Measurements from ENCODE around the gene RAB5B.
"Not testable (repeated sequence)": the region's sequence is repeated elsewhere in the genome, so short reads cannot be mapped to it uniquely, and the experiment has no call there.

RAB5B gene

GRCh38 chr12:56029666-56030293 lies 55.9 kb downstream of the RAB5B start:
- Histone ChIP-seq H3K36me3 (ENCODE audit: control insufficient read depth, insufficient read depth, low read length) (peaks cover 29% of the 10 kb centered on the region), H3K4me3 (ENCODE audit: insufficient read depth, low read depth, low read length, poor library complexity, severe bottlenecking) (no peak overlapping the region), H3K9me3 (ENCODE audit: control insufficient read depth, low read length) (no peaks in the 10 kb centered on the region), H3K27ac (ENCODE audit: insufficient read depth, low read length, poor library complexity, severe bottlenecking) (no peak overlapping the region), H3K27me3 (replicated peaks; ENCODE audit: control insufficient read depth, insufficient read depth, low read length, poor library complexity, severe bottlenecking) (no peaks in the 10 kb centered on the region), H3K4me1 (ENCODE audit: control insufficient read depth, insufficient read depth, low read length, poor library complexity, severe bottlenecking) (no peaks in the 10 kb centered on the region)
- no peak for DNase-seq

GRCh38 chr12:56031987-56032386 lies 58.1 kb downstream of the RAB5B start:
- H3K36me3 ChIP-seq (ENCODE audit: control insufficient read depth, insufficient read depth, low read length), result peaks cover 28% of the 10 kb centered on the region
- DNase-seq, result no peak
- no peak overlapping the region for H3K27ac ChIP-seq (ENCODE audit: insufficient read depth, low read length, poor library complexity, severe bottlenecking)
- H3K4me1 ChIP-seq (ENCODE audit: control insufficient read depth, insufficient read depth, low read length, poor library complexity, severe bottlenecking), result no peaks in the 10 kb centered on the region
- no peaks in the 10 kb centered on the region for H3K9me3 ChIP-seq (ENCODE audit: control insufficient read depth, low read length)
- no peaks in the 10 kb centered on the region for H3K27me3 ChIP-seq (replicated peaks; ENCODE audit: control insufficient read depth, insufficient read depth, low read length, poor library complexity, severe bottlenecking)
- H3K4me3 ChIP-seq (ENCODE audit: insufficient read depth, low read depth, low read length, poor library complexity, severe bottlenecking), result no peak overlapping the region

- peak in 1 of 3 donors; percentile 11 for DNase-seq
- H3K36me3 ChIP-seq (ENCODE audit: control insufficient read depth, insufficient read depth, low read length), result peaks cover 18% of the 10 kb centered on the region
These were observed 60.9 kb downstream of the RAB5B start for GRCh38 chr12:56034586-56035332.

GRCh38 chr12:56037161-56037560 lies 63.3 kb downstream of the RAB5B start:
- peaks cover 16% of the 10 kb centered on the region for H3K36me3 ChIP-seq (ENCODE audit: control insufficient read depth, insufficient read depth, low read length)
- no peak overlapping the region for H3K27ac ChIP-seq (ENCODE audit: insufficient read depth, low read length, poor library complexity, severe bottlenecking)
- peaks cover 6% of the 10 kb centered on the region for H3K4me1 ChIP-seq (ENCODE audit: control insufficient read depth, insufficient read depth, low read length, poor library complexity, severe bottlenecking)

More at GRCh38 chr12:56034586-56035332, 60.9 kb downstream of the RAB5B start:
- no peaks in the 10 kb centered on the region for H3K4me1 ChIP-seq (ENCODE audit: control insufficient read depth, insufficient read depth, low read length, poor library complexity, severe bottlenecking)
- H3K9me3 ChIP-seq (ENCODE audit: control insufficient read depth, low read length), result no peaks in the 10 kb centered on the region
- H3K4me3 ChIP-seq (ENCODE audit: insufficient read depth, low read depth, low read length, poor library complexity, severe bottlenecking), result no peak overlapping the region
- H3K27ac ChIP-seq (ENCODE audit: insufficient read depth, low read length, poor library complexity, severe bottlenecking), result no peak overlapping the region
- no peaks in the 10 kb centered on the region for H3K27me3 ChIP-seq (replicated peaks; ENCODE audit: control insufficient read depth, insufficient read depth, low read length, poor library complexity, severe bottlenecking)

GRCh38 chr12:56038022-56038655 lies 64.3 kb downstream of the RAB5B start:
- DNase-seq, result no peak
- no peaks in the 10 kb centered on the region for H3K27me3 ChIP-seq (replicated peaks; ENCODE audit: control insufficient read depth, insufficient read depth, low read length, poor library complexity, severe bottlenecking)
- H3K27ac ChIP-seq (ENCODE audit: insufficient read depth, low read length, poor library complexity, severe bottlenecking), result no peak overlapping the region
- H3K4me3 ChIP-seq (ENCODE audit: insufficient read depth, low read depth, low read length, poor library complexity, severe bottlenecking), result no peak overlapping the region
- H3K9me3 ChIP-seq (ENCODE audit: control insufficient read depth, low read length), result no peaks in the 10 kb centered on the region
- peaks cover 12% of the 10 kb centered on the region for H3K4me1 ChIP-seq (ENCODE audit: control insufficient read depth, insufficient read depth, low read length, poor library complexity, severe bottlenecking)
- H3K36me3 ChIP-seq (ENCODE audit: control insufficient read depth, insufficient read depth, low read length), result peaks cover 7% of the 10 kb centered on the region

More at GRCh38 chr12:56037161-56037560, 63.3 kb downstream of the RAB5B start:
- no peak for DNase-seq
- no peaks in the 10 kb centered on the region for H3K9me3 ChIP-seq (ENCODE audit: control insufficient read depth, low read length)
- H3K27me3 ChIP-seq (replicated peaks; ENCODE audit: control insufficient read depth, insufficient read depth, low read length, poor library complexity, severe bottlenecking), result no peaks in the 10 kb centered on the region
- H3K4me3 ChIP-seq (ENCODE audit: insufficient read depth, low read depth, low read length, poor library complexity, severe bottlenecking), result no peak overlapping the region

GRCh38 chr12:56040151-56040550 lies 66.3 kb downstream of the RAB5B start:
- no peak for DNase-seq
- Histone ChIP-seq H3K4me3 (ENCODE audit: insufficient read depth, low read depth, low read length, poor library complexity, severe bottlenecking) (no peak overlapping the region), H3K27ac (ENCODE audit: insufficient read depth, low read length, poor library complexity, severe bottlenecking) (no peak overlapping the region), H3K36me3 (ENCODE audit: control insufficient read depth, insufficient read depth, low read length) (peaks cover 25% of the 10 kb centered on the region), H3K9me3 (ENCODE audit: control insufficient read depth, low read length) (no peaks in the 10 kb centered on the region), H3K4me1 (ENCODE audit: control insufficient read depth, insufficient read depth, low read length, poor library complexity, severe bottlenecking) (peaks cover 12% of the 10 kb centered on the region), H3K27me3 (replicated peaks; ENCODE audit: control insufficient read depth, insufficient read depth, low read length, poor library complexity, severe bottlenecking) (no peaks in the 10 kb centered on the region)

GRCh38 chr12:56040963-56041551 lies 67.2 kb downstream of the RAB5B start:
- Histone ChIP-seq H3K4me3 (ENCODE audit: insufficient read depth, low read depth, low read length, poor library complexity, severe bottlenecking) (peak overlapping the region; percentile 98), H3K36me3 (ENCODE audit: control insufficient read depth, insufficient read depth, low read length) (peaks cover 21% of the 10 kb centered on the region)

GRCh38 chr12:56041552-56042429 lies 67.9 kb downstream of the RAB5B start, which contains the start of gene RPS26:
Gene RPS26, plus strand, starts transcription at chr12:56041918. Its CDS starts 249 bp downstream, at chr12:56042167.
- H3K27ac ChIP-seq (ENCODE audit: insufficient read depth, low read length, poor library complexity, severe bottlenecking), result peak within 1 kb of the TSS; percentile 79
- peaks cover 19% of the 10 kb centered on the region for H3K36me3 ChIP-seq (ENCODE audit: control insufficient read depth, insufficient read depth, low read length)
- no peaks in the 10 kb centered on the region for H3K9me3 ChIP-seq (ENCODE audit: control insufficient read depth, low read length)
- no peaks in the 10 kb centered on the region for H3K27me3 ChIP-seq (replicated peaks; ENCODE audit: control insufficient read depth, insufficient read depth, low read length, poor library complexity, severe bottlenecking)
- peaks cover 12% of the 10 kb centered on the region for H3K4me1 ChIP-seq (ENCODE audit: control insufficient read depth, insufficient read depth, low read length, poor library complexity, severe bottlenecking)
- peak within 1 kb of the TSS; percentile 98 for H3K4me3 ChIP-seq (ENCODE audit: insufficient read depth, low read depth, low read length, poor library complexity, severe bottlenecking)
- peak; percentile 87 to 92 (median 89) for DNase-seq

More at GRCh38 chr12:56040963-56041551, 67.2 kb downstream of the RAB5B start:
- no peaks in the 10 kb centered on the region for H3K27me3 ChIP-seq (replicated peaks; ENCODE audit: control insufficient read depth, insufficient read depth, low read length, poor library complexity, severe bottlenecking)
- H3K27ac ChIP-seq (ENCODE audit: insufficient read depth, low read length, poor library complexity, severe bottlenecking), result peak overlapping the region; percentile 79
- peaks cover 12% of the 10 kb centered on the region for H3K4me1 ChIP-seq (ENCODE audit: control insufficient read depth, insufficient read depth, low read length, poor library complexity, severe bottlenecking)
- DNase-seq, result no peak
- no peaks in the 10 kb centered on the region for H3K9me3 ChIP-seq (ENCODE audit: control insufficient read depth, low read length)

- Histone ChIP-seq H3K4me3 (ENCODE audit: insufficient read depth, low read depth, low read length, poor library complexity, severe bottlenecking) (peak overlapping the region; percentile 98), H3K36me3 (ENCODE audit: control insufficient read depth, insufficient read depth, low read length) (peaks cover 19% of the 10 kb centered on the region), H3K27ac (ENCODE audit: insufficient read depth, low read length, poor library complexity, severe bottlenecking) (peak overlapping the region; percentile 79), H3K4me1 (ENCODE audit: control insufficient read depth, insufficient read depth, low read length, poor library complexity, severe bottlenecking) (peaks cover 12% of the 10 kb centered on the region)
- not testable (repeated sequence) for H3K27me3 ChIP-seq (replicated peaks; ENCODE audit: control insufficient read depth, insufficient read depth, low read length, poor library complexity, severe bottlenecking); H3K9me3 ChIP-seq (ENCODE audit: control insufficient read depth, low read length); DNase-seq
These were observed 68.5 kb downstream of the RAB5B start for GRCh38 chr12:56042430-56042813.

All from effector memory CD4-positive, alpha-beta T cell (primary cell).